Activated CD4-positive, CD25-positive, alpha-beta regulatory T cell treated with anti-CD3 and anti-CD28 coated beads, Interleukin-2, amount 50 U/mL, for 72 hours (primary cell): ENCODE results near the gene DNAJC2.
"Not testable (repeated sequence)": the region's sequence is repeated elsewhere in the genome, so short reads cannot be mapped to it uniquely, and the experiment has no call there.

ENCODE experiments used
- DNase-seq: peaks from one replicate; pipeline ENCODE4 v3.0.0; 2021

Gene DNAJC2

GRCh38 chr7:103341466-103341865 lies 3.1 kb downstream of the DNAJC2 start:
- no peak for DNase-seq

- DNase-seq, result no peak
Measured at GRCh38 chr7:103338864-103339263, 5.7 kb downstream of the DNAJC2 start.

GRCh38 chr7:103336761-103337160 lies 7.8 kb downstream of the DNAJC2 start:
- no peak for DNase-seq

- DNase-seq, result no peak
Measured at GRCh38 chr7:103325744-103326143, 18.8 kb downstream of the DNAJC2 start.

GRCh38 chr7:103317009-103317408 lies 27.6 kb downstream of the DNAJC2 start:
- DNase-seq, result no peak

- no peak for DNase-seq
Measured at GRCh38 chr7:103316380-103316941, 28.1 kb downstream of the DNAJC2 start.

- no peak for DNase-seq
Measured at GRCh38 chr7:103314852-103315251, 29.7 kb downstream of the DNAJC2 start.

- no peak for DNase-seq
Measured at GRCh38 chr7:103307503-103308231, 36.9 kb downstream of the DNAJC2 start.

- no peak for DNase-seq
Measured at GRCh38 chr7:103301441-103301840, 43.1 kb downstream of the DNAJC2 start.

- DNase-seq, result no peak
Measured at GRCh38 chr7:103299660-103300059, 44.9 kb downstream of the DNAJC2 start.

- DNase-seq, result no peak
Measured at GRCh38 chr7:103297837-103298179, 46.8 kb downstream of the DNAJC2 start.

GRCh38 chr7:103296901-103297836 lies 47.4 kb downstream of the DNAJC2 start, which contains the start of gene PMPCB:
Gene PMPCB (plus strand): TSS chr7:103297435. CDS start chr7:103297460, 25 bp downstream.
- peak; percentile 98 for DNase-seq

- no peak for DNase-seq
Measured at GRCh38 chr7:103293526-103293925, 51.0 kb downstream of the DNAJC2 start.

GRCh38 chr7:103292122-103292521 lies 52.4 kb downstream of the DNAJC2 start:
- DNase-seq, result no peak

- DNase-seq, result not testable (repeated sequence)
Measured at GRCh38 chr7:103282802-103283427, 61.7 kb downstream of the DNAJC2 start.

GRCh38 chr7:103280803-103281155 lies 63.8 kb downstream of the DNAJC2 start:
- DNase-seq, result peak; percentile 37

GRCh38 chr7:103279963-103280802 lies 64.4 kb downstream of the DNAJC2 start:
- DNase-seq, result peak; percentile 83

- DNase-seq, result not testable (repeated sequence)
Measured at GRCh38 chr7:103279636-103279962, 65.0 kb downstream of the DNAJC2 start.

- DNase-seq, result not testable (repeated sequence)
Measured at GRCh38 chr7:103278195-103278594, 66.4 kb downstream of the DNAJC2 start.

GRCh38 chr7:103274867-103275266 lies 69.7 kb downstream of the DNAJC2 start:
- not testable (repeated sequence) for DNase-seq

- not testable (repeated sequence) for DNase-seq
Measured at GRCh38 chr7:103273374-103273773, 71.2 kb downstream of the DNAJC2 start.

- not testable (repeated sequence) for DNase-seq
Measured at GRCh38 chr7:103266229-103266628, 78.3 kb downstream of the DNAJC2 start.
